RPMI7951 (cell line): ENCODE results near the gene DTWD2. TPM values are rescaled to one million over a fixed set of nuclear protein-coding genes. Genes with fewer than 3 reads are reported as not detected.
"Not testable (repeated sequence)": the region's sequence is repeated elsewhere in the genome, so short reads cannot be mapped to it uniquely, and the experiment has no call there.

ENCODE experiments used
- DNase-seq: peaks from one replicate; pipeline ENCODE4 v3.0.0-alpha.2; 2012; ENCODE audit warnings: low read depth
- total RNA-seq: library from RNA; depleted of rRNA; stranded (reverse); fragments of >200 nt; shearing (Covaris generic); gene quantifications from 2 replicates; pipeline ENCODE4 v1.2.3, GENCODE V29; 2014

Gene DTWD2
- total RNA-seq, 1 experiment from 2014 or later, result 4.1 TPM

DNA sequence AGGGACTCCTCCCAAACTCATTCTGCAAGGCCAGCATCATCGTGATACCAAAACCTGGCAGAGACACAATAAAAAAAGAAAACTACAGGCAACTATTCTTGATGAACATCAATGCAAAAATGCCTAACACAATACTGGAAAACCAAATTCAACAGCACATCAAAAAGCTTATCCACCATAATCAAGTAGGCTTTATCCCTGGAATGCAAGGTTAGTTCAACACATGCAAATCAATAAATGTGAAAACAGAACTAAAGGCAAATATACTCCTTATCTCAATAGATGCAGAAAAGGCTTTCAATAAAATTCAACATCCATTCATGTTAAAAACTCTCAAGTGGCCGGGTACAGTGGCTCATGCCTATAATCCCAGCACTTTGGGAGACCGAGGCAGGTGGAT lies 111.5 kb downstream of the DTWD2 start:
- not testable (repeated sequence) for DNase-seq

DNA sequence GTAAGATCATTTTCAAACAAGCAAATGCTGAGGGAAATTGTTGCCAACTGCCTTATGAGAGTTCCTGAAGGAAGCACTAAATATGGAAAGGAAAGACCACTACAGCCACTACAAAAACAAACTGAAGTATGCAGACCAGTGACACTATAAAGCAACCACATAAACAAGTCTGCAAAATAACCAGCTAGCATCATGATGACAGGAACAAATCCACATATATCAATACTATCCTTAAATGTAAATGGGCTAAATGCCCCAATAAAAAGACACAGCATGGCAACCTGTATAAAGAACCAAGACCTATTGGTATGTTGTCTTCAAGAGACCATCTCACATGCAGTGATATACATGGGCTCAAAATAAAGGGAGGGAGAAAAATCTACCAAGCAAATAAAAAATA lies 113.2 kb downstream of the DTWD2 start:
- DNase-seq, result no peak

DNA sequence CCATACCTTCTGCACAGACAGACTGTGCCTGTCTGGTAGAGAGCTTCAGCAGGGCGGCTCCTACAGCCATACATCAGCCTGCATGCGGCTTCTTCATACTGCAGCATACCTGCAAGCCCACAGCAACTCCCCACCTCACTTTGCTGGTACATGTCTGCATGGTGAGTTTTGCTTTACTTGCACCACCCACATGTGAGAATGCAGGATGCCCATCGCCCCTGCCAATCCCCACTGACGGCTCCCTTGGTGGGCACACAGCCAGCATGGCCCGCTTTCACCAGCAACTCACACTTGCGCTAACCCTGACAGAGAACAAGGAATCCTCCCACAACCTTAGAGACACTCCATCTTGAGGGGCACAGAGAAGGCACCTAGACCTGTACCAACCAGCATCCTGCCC lies 114.9 kb downstream of the DTWD2 start:
- DNase-seq, result no peak

DNA sequence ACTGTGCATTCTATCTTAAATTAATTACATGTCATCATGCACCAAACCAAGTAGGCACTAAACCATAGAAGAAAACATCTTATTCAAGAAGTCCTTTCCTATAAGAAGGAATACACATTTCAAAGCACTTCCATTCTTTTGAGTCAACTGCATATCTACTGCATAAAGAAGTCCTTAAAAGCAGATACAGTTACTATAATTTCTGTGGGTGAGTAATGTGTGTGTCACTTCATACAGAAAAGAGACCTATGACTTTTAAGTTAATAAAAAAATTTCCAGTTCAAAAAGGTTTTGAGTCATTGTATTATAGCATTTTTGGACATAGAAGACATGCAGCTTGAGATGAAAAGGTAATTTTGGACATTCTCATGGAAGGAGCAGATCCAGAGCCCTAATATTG lies 125.0 kb downstream of the DTWD2 start:
- DNase-seq, result peak; percentile 7

DNA sequence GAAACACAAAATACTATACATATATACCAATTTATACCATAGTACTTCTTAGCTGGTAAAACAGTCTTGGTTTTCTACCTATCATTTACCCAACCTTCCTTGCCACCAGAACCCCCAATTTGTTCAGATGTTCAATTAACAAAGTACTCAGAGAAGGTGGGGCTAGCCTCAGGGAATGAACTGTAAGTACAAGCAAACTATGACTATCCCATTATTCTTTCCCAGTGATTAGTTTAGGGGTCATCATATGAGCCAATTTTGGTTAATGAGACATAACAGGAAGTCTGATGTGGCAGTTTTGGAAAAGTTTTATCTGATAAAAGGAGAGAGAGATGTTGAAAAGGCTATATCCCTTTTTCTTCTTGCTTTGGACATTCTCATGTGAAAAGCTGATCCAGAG lies 125.8 kb downstream of the DTWD2 start:
- peak; percentile 13 for DNase-seq

DNA sequence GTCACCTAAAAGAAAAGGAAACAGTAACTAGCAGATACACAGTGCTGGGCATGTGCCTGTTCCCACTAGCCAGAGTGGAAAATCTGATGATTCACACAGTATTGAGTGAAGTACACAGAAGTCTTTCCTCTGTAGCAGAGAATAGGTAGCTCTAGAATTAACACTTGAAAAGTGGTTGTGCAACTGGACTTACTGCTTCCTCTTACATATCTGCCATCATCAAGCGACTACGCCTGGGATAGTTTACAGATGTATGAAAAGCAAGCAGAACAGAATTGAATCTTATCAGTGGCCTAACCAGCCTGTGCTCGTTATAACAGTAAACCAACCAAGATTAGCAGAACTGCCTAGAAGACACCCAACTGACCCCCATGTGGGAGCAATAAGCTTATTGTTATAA lies 130.6 kb downstream of the DTWD2 start:
- DNase-seq, result no peak

DNA sequence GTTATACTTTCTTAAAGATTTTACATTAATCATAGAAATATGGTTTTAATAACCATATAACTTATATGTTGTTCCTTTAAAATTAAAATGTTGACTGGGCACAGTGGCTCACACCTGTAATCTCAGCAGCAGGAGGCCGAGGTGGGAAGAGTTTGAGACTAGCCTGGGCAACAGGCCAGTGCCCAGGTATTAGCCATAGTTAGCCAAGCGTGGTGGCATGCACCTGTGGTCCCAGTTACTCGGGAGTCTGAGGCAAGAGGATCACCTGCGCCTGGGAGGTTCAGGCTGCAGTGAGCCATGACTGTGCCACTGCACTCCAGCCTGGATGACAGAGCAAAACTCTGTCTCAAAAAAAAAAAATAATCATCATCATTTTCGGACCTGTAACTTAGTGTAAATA lies 133.5 kb downstream of the DTWD2 start:
- DNase-seq, result no peak

DNA sequence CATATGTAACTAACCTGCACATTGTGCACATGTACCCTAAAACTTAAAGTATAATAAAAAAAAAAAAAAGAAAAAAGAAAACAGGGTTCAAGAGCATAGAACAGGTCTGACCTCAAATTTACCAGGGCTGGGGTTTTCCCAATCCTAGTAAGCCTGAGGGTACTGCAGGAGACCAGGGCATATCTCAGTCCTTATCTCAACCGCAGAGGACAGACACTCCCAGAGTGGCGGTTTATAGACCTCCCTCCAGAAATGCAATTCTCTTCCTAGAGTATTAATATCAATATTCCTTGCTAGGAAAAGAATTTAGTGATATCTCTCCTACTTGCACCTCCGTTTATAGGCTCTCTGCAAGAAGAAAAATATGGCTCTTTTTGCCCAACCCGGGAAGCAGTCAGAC lies 136.6 kb downstream of the DTWD2 start:
- not testable (repeated sequence) for DNase-seq

DNA sequence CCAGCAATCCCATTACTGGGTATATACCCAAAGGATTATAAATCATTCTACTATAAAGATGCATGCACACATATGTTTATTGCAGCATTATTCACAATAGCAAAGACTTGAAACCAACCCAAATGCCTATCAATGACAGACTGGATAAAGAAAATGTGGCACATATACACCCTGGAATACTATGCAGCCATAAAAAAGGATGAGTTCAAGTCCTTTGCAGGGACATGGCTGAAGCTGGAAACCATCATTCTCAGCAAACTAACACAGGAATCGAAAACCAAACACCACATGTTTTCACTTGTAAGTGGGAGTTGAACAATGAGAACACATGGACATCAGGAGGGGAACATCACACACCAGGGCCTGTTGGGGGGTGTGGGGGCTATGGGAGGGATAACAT lies 138.8 kb downstream of the DTWD2 start:
- DNase-seq, result not testable (repeated sequence)

DNA sequence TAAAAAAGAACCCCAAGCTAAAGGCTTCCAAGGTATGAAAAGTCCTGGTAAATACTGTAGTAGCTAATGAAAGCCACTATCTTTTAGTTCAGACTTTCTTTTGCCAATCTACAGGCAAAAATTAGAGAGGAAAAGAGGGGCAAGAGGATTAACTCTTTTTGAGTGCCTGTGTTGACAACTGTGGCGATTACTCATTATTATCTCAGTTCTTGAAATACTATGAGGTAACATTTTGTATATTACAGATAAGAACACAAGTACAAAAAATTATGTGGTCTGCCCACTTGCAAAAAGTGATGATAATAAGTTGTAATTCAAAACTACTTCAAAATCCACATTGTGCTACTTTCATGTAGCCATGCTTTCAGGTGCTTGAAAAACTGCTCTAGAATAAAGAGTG lies 144.0 kb downstream of the DTWD2 start:
- DNase-seq, result no peak

DNA sequence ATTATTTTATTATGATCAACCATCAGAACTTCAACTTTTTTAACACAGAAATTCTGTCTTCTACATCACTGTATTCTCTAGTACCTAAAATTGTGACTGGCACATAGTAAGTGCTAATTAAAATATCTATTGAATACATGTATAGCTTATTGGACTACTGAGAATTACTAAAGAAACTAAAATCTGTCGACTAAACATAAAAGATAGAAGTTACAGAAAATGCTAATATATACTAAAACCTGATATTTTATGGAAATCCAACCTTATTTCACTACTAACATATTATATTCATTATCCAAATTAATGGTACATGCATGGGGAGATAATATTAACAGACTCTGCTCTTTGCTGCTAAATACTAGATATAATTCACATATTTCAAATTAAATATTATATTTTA lies 153.6 kb downstream of the DTWD2 start:
- DNase-seq, result no peak

DNA sequence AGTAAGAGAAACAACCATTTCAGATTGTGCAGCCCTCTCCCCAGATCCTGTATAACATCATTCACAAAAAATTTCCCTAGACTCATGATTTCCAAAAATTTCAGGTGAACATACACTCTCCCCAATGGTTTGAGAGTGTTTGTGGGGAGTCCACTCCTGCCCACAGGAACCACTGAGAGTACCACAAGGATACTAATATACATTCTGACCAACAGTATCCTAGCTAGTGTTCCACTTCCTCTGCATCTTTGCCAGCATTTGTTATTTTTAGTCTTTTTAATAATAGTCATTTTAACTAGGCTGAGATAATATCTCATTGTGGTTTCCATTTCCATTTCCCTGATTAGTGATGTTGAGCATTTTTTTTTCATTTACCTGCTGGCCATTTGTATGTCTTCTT lies 155.4 kb downstream of the DTWD2 start:
- no peak for DNase-seq

DNA sequence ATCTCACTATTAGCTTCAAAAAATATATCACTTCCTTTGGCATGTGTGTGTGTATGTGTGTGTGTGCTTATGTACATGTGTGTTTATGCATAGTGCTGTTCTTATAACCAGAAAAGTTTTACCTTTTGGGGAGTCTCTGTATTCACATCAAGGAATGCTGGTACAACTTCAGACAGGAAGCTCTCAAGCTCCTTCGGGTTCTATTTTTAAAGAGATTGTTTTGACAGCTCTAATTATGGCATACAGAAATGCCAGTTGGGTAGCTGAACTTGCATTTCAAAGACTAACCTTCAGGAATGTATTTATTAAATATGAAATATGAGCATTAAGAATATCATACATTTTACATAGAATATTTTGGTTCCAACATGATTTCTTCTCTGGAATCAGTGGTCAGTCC lies 163.1 kb downstream of the DTWD2 start:
- DNase-seq, result no peak

DNA sequence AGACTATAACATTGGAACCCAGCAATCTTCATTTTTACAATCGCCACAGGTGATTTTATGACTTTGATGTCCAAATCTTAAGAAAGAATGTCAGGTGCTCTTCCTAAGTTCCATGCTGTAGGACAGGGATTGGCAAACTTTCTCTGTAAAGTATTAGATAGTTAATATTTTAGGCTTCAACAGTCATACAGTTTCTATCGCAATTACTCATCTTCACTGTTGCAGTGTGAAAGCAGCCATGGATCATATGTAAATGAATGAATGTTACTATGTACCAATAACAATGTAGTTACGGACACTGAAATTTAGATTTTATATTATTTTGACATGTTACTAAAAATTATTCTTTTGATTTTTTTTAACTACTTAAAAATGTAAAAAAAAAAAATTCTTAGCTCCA lies 169.7 kb downstream of the DTWD2 start:
- no peak for DNase-seq

DNA sequence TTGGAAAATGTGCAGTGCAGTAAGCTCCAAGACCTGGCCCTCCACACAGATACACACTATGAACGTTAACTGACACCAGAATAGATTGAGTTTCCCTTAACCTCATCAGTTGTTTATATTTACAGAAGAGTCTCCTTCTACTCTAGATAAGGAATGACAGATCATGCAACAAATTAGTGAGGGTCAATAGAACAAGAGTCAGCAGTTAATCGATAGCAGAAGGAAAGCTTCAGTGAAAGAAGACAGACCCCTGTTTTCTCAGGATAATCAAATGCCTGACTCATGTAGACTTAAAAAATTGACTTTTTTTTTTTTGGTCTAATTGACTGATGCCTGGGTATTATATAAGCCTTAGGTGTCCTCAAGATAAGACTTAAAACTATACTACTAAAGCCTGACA lies 179.9 kb downstream of the DTWD2 start:
- no peak for DNase-seq

DNA sequence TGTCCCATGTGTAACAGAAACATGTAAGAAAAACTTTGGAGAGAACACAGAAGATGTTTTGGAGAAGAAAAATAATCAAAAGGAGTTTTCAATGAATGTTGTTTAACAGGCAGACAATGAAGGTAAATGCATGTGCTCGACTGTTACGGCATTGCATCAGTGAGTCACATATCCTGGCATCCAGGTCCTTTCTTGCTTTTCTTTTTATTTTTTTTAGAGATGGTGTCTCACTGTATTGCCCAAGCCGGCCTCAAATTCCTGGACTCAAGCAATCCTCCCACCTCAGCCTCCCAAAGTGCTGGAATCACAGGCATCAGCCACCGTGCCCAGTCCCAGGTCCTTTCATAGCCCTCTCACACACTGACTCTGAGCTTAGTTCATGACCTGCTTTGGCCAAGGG lies 181.8 kb downstream of the DTWD2 start:
- no peak for DNase-seq

DNA sequence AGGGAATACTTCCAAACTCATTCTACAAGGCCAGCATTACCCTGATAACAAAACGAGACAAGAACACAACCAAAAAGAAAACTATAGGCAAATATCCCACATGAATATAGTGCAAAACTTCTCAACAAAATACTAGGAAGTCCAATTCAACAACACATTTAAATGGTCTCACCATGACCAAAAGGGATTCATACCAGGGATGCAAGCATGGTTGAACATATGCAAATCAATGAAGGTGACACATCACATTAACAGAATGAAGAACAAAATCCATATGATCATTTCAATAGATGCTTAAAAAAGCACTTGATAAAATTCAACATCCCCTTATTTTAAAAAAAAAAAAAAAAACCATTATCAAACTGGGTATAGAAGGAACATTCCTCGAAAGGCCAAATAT lies 186.0 kb downstream of the DTWD2 start:
- no peak for DNase-seq

DNA sequence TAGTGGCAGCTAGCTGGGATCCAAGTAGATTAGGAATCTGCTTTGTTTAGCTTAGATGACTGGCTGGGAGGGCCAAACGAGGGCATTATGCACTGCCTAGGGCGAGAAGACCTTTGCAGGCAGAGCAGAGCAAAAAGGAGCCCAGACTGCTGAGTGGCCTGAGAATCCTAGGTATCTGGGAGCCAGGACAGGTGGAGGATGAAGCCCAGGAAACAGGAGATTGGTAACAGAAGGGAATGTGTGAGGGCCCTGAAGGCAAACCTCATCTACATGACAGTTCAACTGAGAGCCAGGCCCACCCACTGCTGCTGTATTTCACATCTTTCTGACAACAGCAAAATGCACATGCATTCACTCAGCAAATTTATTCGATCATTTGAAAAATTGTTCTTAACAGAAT lies 192.3 kb downstream of the DTWD2 start:
- no peak for DNase-seq

DNA sequence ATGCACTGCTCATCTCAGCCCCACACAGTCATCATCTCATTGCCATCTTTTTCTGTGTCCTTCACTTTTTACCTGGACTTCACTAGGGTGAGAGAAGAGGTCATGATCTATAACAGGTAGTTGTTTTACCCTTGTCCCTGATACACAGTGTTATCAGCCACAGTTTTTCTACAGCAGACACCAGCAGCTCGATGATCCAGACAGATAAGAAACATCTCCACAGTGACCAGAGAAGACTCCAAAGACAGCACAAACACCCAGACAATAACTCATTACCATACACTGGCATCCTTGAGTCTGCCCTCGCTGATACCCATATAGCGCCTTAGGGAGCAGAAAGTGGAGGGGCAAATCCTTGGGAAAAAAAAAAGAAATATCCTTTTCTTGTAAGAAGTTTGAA lies 194.1 kb downstream of the DTWD2 start:
- DNase-seq, result no peak

DNA sequence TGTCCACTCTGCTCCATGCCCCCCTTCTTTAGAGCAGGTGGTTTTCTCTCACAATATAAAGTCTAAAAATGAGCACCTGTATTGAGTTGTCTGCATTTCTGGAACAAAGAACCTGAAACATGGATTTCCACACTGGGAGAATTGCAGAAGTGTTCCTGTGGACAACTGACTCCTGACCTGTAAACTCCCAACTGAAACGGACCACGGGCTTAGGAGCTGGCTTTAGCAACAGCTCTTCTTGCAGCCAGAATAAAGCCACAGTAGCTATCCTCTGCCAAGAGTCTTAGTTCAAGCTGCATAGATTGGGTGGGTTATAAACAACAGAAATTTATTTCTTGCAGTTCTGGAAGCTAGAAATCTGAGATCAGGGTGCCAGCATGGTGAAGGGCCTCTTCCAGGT lies 194.7 kb downstream of the DTWD2 start:
- no peak for DNase-seq

DNA sequence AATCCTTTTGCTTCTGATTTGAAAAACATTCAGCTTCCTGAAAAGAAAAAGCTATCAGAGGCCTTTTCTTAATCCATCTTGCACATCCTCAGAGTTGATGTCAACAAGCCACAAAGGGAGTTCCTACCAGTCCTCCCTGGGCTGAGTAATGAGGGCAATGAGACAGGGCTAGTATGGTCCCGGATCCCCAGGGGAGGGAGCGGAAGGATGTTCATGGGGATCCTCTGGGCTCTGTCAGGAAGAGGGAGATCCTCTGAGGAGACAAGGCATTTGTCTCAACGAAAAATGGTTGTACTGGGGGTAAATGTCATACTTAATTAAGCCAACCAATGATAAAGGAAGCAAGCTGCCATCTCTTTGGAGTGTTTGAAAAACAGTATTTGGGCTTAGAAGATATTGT lies 195.3 kb downstream of the DTWD2 start:
- DNase-seq, result no peak

DNA sequence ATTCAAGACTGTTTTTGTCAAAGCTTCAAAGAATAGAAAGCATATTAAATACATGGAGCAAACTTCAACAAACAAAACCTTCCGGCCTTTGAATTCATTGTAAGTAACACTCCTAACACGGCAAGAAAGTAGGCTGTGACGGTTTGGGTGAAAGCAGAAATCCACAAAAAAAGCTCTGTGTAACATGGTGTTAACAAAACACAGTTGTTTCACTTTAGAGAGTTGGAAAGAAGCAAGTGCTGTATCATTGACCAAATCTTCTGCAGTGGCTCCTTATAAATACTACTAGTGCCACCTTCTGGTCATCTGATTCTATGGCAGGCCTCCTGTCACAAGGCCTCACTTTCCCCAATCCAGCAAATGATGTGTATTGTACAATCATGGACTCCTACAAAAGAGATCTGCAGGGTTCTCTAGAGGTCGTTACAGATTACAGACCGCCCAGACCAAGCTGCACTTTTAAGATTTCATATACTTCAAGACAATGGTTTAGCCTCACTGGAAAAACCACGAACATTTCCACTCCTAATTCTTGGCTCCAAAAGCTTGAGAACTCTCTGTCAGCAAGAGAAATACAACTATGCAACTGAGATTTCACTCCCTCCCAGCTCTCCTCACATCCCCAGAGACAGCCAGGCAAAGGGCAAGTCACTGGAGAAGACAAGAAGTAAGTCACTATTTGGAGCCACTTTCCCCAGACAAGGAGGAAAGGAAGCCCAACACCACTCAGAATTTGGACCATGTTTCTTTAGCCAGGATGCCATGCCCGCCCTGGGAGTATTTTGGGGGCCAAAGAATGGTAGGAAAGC lies 196.2 kb downstream of the DTWD2 start:
- peak; percentile 55 for DNase-seq

DNA sequence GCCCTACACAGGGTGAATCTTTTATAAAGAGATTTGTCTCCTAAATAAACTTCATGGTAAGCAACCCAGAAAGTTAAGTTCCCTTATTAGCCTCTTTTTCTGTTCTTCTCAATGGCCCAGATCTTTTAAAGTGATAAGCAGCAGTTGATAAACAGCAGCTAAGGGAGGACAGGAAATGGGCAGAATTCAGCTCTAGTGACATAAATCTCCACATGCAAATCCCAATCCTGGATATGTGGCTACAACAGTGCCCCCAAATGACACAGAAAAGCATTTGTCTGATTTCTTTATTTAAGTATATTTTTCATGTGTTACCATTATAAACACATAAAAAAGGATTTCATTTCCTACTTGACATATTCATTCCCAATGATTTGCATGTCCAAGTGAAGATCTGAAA lies 199.0 kb downstream of the DTWD2 start:
- DNase-seq, result peak; percentile 2

DNA sequence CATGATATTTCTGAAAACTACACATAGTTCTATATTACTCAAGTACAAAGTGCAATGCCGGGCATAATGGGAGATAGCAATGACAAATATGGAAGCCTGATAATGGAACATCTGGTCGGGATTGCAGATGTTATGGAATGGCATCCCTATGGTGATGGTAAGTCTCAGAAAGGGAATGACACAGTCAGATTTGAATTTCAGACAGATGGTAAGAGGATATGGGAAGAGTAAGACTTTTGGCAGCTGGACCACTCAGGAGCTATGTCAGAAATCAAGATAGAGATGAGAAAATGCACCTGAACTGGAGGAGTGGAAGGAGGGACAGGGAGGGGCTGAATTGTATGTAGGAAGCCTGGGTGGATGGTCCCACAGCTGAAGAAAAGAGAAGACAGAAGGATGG lies 200.0 kb downstream of the DTWD2 start:
- no peak for DNase-seq
